Myometrial cell (primary cell): Measurements from ENCODE around the gene SPAG6. TPM values are rescaled to one million over a fixed set of nuclear protein-coding genes. Genes with fewer than 3 reads are reported as not detected.

Experiments
- total RNA-seq: library from RNA; depleted of rRNA; stranded (reverse); fragments of >200 nt; gene quantifications from 2 replicates; pipeline ENCODE4 v1.2.3, GENCODE V29; 2015

The SPAG6 gene
- not detected in 2 replicates for total RNA-seq

GRCh38 chr10:22345301-22346095 is at the start of gene SPAG6:
TSS of gene SPAG6 (plus strand) at chr10:22345496. CDS start at chr10:22345612, 116 bp downstream.

GRCh38 chr10:22316286-22317075 is 28.8 kb upstream of the SPAG6 start, which contains the start of gene COMMD3:
TSS of gene COMMD3 (plus strand) at chr10:22316388. CDS start at chr10:22316418, 30 bp downstream.

GRCh38 chr10:22320591-22321155 is 24.6 kb upstream of the SPAG6 start, which contains the start of gene BMI1:
TSS of gene BMI1 (plus strand) at chr10:22321099. CDS start at chr10:22326450, 5,351 bp downstream.

Other genes starting within 250 kb of the SPAG6 start
- gene EBLN1, start 127.5 kb upstream of the SPAG6 start, total RNA-seq: not detected in 2 replicates
- gene COMMD3, start 29.1 kb upstream of the SPAG6 start, total RNA-seq: 36.7 and 38.3 TPM in 2 replicates
- 30.0 and 30.1 TPM in 2 replicates for gene BMI1, start 24.4 kb upstream of the SPAG6 start, total RNA-seq